ENCODE measurements around the gene SFXN5. TPM values are rescaled to one million over a fixed set of nuclear protein-coding genes. Genes with fewer than 3 reads are reported as not detected.

Gene SFXN5
- polyA plus RNA-seq, 1 donor from 2014 or later: 5.8 TPM

DNA sequence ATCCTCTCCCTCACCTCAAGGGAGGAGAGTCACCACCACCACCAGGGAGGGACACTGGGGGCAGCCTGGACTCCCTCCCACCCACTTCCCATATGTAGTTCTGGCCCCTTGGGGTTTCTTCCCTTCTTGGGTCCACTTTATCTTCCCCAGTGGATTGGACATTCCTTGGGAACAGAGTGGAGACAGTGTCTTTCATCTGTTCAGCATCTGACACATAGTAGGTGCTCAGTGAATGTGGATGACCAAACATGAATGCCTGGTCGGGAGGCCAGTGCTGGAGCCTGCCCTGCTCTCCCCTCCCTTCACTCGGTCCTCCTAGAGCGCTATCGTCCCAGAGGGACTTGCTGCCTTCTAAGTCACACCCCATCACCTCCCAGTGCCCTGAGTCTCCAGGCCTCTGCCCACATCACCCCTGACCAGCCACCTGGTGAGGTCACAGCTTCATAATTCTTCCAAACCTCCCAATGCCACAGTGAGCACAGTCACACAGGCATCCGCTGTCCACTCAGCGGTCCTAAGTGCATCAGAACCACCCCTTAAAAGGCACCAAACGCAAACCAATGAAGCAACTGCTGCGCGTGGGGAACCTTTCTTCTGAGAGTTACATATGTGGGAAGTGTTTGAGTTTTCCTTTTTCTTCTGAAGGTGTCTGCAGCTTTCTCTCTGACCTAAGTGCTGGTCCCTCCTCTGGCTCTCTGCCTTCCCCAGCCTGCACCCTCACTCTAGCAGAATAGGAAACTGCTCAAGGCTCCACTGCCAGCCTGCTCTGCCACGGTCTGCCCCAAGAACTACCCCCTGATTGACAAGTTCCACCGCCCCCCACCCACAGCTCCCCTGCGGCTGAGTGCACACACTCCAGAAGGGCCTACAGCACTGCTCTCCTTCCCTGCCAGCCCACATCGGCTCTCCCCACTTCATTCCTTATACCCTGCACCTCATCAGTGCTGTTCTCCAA is 7.2 kb upstream of the SFXN5 start:
- Histone ChIP-seq H3K4me3 (ENCODE audit: low read length) (no peak overlapping the region), H3K9me3 (ENCODE audit: low read length) (no peaks in the 10 kb centered on the region), H3K36me3 (ENCODE audit: insufficient read depth, low read length) (no peaks in the 10 kb centered on the region), H3K27ac (ENCODE audit: low read length) (no peak overlapping the region), H3K27me3 (ENCODE audit: insufficient read depth, low read depth, low read length) (no peaks in the 10 kb centered on the region), H3K79me2 (replicated peaks; ENCODE audit: insufficient read depth, low read length) (no peaks in the 10 kb centered on the region), H3K9me2 (ENCODE audit: insufficient read depth, low read length) (no peaks in the 10 kb centered on the region), H4K20me1 (ENCODE audit: insufficient read depth) (no peaks in the 10 kb centered on the region), H3K4me2 (ENCODE audit: low read length) (no peak overlapping the region), H3K9ac (ENCODE audit: low read length) (no peak overlapping the region), H2AFZ (ENCODE audit: low read depth, low read length) (no peak overlapping the region), H3F3A (ENCODE audit: insufficient read depth, low read length, poor library complexity, severe bottlenecking) (no peaks in the 10 kb centered on the region)
- TF ChIP-seq MXI1 (conservative IDR thresholded peaks at IDR 0.05; ENCODE audit: poor library complexity, severe bottlenecking) (no peak), POLR2AphosphoS5 (IDR thresholded peaks at IDR 0.05) (no peak), SMC3 (conservative IDR thresholded peaks at IDR 0.05; ENCODE audit: poor library complexity) (no peak), TAF1 (IDR thresholded peaks at IDR 0.05; ENCODE audit: low read depth) (no peak)

DNA sequence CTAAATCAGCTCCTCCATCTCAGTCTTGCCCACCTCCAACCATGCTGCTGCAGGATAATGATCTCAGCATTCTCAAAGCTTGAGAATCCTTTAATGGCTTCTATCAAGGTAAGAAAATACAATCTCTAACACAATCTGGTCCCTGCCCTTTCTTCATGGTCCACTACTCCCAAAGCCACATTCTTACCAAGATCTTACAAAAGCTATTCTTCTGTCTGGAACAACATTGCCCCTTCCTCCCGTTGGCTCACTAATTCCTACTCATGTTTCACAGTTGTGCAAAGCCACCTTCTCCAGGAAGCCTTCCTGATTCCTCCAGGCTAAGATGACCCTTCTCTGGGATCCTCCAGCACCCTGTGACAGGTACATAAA is 5.9 kb upstream of the SFXN5 start:
- TF ChIP-seq MXI1 (conservative IDR thresholded peaks at IDR 0.05; ENCODE audit: poor library complexity, severe bottlenecking) (no peak), EZH2 (IDR thresholded peaks at IDR 0.05; ENCODE audit: borderline replicate concordance, insufficient read depth, low read length, poor library complexity, severe bottlenecking) (no peak)
- TF ChIP-seq, protein P1, sequence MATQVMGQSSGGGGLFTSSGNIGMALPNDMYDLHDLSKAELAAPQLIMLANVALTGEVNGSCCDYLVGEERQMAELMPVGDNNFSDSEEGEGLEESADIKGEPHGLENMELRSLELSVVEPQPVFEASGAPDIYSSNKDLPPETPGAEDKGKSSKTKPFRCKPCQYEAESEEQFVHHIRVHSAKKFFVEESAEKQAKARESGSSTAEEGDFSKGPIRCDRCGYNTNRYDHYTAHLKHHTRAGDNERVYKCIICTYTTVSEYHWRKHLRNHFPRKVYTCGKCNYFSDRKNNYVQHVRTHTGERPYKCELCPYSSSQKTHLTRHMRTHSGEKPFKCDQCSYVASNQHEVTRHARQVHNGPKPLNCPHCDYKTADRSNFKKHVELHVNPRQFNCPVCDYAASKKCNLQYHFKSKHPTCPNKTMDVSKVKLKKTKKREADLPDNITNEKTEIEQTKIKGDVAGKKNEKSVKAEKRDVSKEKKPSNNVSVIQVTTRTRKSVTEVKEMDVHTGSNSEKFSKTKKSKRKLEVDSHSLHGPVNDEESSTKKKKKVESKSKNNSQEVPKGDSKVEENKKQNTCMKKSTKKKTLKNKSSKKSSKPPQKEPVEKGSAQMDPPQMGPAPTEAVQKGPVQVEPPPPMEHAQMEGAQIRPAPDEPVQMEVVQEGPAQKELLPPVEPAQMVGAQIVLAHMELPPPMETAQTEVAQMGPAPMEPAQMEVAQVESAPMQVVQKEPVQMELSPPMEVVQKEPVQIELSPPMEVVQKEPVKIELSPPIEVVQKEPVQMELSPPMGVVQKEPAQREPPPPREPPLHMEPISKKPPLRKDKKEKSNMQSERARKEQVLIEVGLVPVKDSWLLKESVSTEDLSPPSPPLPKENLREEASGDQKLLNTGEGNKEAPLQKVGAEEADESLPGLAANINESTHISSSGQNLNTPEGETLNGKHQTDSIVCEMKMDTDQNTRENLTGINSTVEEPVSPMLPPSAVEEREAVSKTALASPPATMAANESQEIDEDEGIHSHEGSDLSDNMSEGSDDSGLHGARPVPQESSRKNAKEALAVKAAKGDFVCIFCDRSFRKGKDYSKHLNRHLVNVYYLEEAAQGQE (IDR thresholded peaks at IDR 0.05; ENCODE audit: borderline replicate concordance): no peak
- TF ChIP-seq, protein P2, sequence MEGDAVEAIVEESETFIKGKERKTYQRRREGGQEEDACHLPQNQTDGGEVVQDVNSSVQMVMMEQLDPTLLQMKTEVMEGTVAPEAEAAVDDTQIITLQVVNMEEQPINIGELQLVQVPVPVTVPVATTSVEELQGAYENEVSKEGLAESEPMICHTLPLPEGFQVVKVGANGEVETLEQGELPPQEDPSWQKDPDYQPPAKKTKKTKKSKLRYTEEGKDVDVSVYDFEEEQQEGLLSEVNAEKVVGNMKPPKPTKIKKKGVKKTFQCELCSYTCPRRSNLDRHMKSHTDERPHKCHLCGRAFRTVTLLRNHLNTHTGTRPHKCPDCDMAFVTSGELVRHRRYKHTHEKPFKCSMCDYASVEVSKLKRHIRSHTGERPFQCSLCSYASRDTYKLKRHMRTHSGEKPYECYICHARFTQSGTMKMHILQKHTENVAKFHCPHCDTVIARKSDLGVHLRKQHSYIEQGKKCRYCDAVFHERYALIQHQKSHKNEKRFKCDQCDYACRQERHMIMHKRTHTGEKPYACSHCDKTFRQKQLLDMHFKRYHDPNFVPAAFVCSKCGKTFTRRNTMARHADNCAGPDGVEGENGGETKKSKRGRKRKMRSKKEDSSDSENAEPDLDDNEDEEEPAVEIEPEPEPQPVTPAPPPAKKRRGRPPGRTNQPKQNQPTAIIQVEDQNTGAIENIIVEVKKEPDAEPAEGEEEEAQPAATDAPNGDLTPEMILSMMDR (IDR thresholded peaks at IDR 0.05; ENCODE audit: poor library complexity, severe bottlenecking): no peak
- no peak overlapping the region for H3K27ac ChIP-seq (ENCODE audit: low read length)
- H3K79me2 ChIP-seq (replicated peaks; ENCODE audit: insufficient read depth, low read length): no peaks in the 10 kb centered on the region
- no peaks in the 10 kb centered on the region for H3K9me3 ChIP-seq (ENCODE audit: low read length)
- no peak overlapping the region for H3K9ac ChIP-seq (ENCODE audit: low read length)
- no peaks in the 10 kb centered on the region for H3F3A ChIP-seq (ENCODE audit: insufficient read depth, low read length, poor library complexity, severe bottlenecking)
- H3K36me3 ChIP-seq (ENCODE audit: insufficient read depth, low read length): no peaks in the 10 kb centered on the region
- no peak overlapping the region for H2AFZ ChIP-seq (ENCODE audit: low read depth, low read length)
- no peaks in the 10 kb centered on the region for H4K20me1 ChIP-seq (ENCODE audit: insufficient read depth)
- H3K9me2 ChIP-seq (ENCODE audit: insufficient read depth, low read length): no peaks in the 10 kb centered on the region
- no peak overlapping the region for H3K4me2 ChIP-seq (ENCODE audit: low read length)
- no peaks in the 10 kb centered on the region for H3K27me3 ChIP-seq (ENCODE audit: insufficient read depth, low read depth, low read length)
- H3K4me3 ChIP-seq (ENCODE audit: low read length): no peak overlapping the region

Data from neural cell (in vitro differentiated cells).